ENCODE measurements around the gene MLANA. TPM values are rescaled to one million over a fixed set of nuclear protein-coding genes. Genes with fewer than 3 reads are reported as not detected.

Gene MLANA
- total and polyA plus RNA-seq, 3 experiments from 2014 or later: not detected

DNA sequence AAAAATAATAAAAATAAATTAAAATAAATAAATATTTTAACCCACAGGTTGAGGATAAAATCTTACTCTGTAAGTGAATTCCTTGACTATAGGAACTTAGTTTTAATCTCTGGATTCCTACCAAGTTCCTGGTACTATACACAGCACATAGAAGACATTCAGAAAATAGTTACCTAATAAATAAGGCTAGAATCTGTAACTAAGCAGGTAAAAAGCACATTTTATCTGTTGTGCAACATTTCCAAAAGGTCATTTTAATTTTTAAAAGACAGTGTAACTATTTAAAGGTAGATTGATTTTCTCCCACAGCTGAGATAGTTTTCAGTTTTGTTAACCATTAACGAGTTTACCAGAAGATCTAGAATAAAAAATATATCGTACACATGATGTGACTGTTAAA is 47.8 kb downstream of the MLANA start:
- H3K9me3 ChIP-seq (ENCODE audit: low read length): no peaks in the 10 kb centered on the region
- no peaks in the 10 kb centered on the region for H3K27me3 ChIP-seq (ENCODE audit: insufficient read depth, low read length, poor library complexity, severe bottlenecking)
- H3K4me1 Mint-ChIP-seq: no peaks in the 10 kb centered on the region
- no peak overlapping the region for H3K4me3 Mint-ChIP-seq
- H3K4me1 ChIP-seq (ENCODE audit: insufficient read depth, low read length): no peaks in the 10 kb centered on the region
- H3K36me3 Mint-ChIP-seq: peaks cover 0 to 13% (median 2%) of the 10 kb centered on the region in 3 donors
- no peaks in the 10 kb centered on the region for H3K27me3 Mint-ChIP-seq
- DNase-seq: no peak
- H3K27ac ChIP-seq (ENCODE audit: low read depth, low read length): no peak overlapping the region
- H3K27ac Mint-ChIP-seq: no peak overlapping the region
- H3K36me3 ChIP-seq (ENCODE audit: insufficient read depth, low read length): no peaks in the 10 kb centered on the region
- POLR2A ChIA-PET: no interaction called here
- H3K9me3 Mint-ChIP-seq: no peaks in the 10 kb centered on the region
- CTCF ChIA-PET: interaction anchor here (2.0 kb wide), 1 partner anchor 106 kb away, joined by 4 read pairs; the partner anchor contains the start of gene ERMP1
- no peak overlapping the region for H3K4me3 ChIP-seq (ENCODE audit: low read length)

DNA sequence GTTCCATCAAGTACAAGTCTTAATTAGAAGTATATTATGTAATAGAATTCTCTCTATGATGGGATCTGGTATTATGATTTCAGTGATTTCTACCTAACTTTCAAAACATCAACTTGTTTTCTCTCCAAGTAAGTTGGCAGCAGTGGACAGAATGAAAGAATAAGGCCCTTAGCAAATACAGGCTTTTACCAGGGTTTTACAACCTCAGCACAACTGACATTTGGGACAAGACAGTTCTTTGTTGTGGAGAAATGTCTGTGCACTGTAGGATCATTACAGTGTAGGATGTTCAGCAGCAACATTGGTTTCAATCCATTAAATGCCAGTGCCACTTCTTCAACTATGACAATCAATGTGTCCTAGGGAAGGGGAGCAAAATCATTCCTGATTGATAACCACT is 48.8 kb downstream of the MLANA start:
- no peaks in the 10 kb centered on the region for H3K4me1 ChIP-seq (ENCODE audit: insufficient read depth, low read length)
- H3K4me3 ChIP-seq (ENCODE audit: low read length): no peak overlapping the region
- H3K9me3 Mint-ChIP-seq: no peaks in the 10 kb centered on the region
- no peak overlapping the region for H3K4me3 Mint-ChIP-seq
- ChIA-PET CTCF (no interaction called here), POLR2A (no interaction called here)
- H3K27ac ChIP-seq (ENCODE audit: low read depth, low read length): no peak overlapping the region
- H3K27me3 Mint-ChIP-seq: no peaks in the 10 kb centered on the region
- H3K27ac Mint-ChIP-seq: no peak overlapping the region
- H3K36me3 Mint-ChIP-seq: peaks cover 0 to 10% (median 0%) of the 10 kb centered on the region in 3 donors
- H3K36me3 ChIP-seq (ENCODE audit: insufficient read depth, low read length): no peaks in the 10 kb centered on the region
- no peak for DNase-seq
- H3K9me3 ChIP-seq (ENCODE audit: low read length): no peaks in the 10 kb centered on the region
- no peaks in the 10 kb centered on the region for H3K27me3 ChIP-seq (ENCODE audit: insufficient read depth, low read length, poor library complexity, severe bottlenecking)
- H3K4me1 Mint-ChIP-seq: no peaks in the 10 kb centered on the region

DNA sequence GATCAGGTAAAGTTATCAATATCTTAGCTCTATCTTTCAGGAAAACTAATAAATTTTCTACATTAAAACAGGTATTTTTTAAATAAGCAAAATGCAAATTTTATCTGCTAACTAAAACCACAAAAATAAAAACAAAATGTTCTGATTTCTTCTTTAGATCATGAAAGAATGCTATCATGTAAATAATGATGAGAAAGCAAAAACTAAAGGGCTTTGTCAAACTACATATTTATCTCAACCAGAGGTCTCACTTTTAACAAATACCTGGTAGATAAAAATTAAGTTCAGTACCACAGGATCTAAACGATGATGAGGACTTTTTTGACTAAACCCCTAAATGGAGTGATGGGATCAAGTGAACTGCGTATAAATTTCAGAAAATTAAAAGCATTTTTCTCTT is 50.5 kb downstream of the MLANA start:
- H3K27ac Mint-ChIP-seq: no peak overlapping the region

DNA sequence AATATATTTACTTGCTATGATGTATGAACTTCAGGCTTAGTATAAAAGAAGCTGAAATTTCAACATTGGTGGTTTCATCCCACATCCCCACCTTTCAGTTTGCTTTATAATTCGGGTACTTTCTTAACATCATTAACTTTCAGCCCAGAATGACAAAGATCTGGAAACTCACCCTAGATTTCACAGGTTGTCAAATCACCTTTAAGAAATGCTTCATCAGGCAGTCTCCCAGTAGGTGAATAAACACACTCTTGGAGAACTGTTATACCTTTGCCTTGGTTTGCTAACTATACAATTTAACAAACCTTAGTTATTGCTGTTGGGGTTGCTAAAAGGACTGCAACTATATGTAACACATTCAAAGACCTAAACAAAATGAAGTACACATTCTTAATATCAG is 54.4 kb downstream of the MLANA start:
- no peaks in the 10 kb centered on the region for H3K27me3 Mint-ChIP-seq
- POLR2A ChIA-PET: no interaction called here
- H3K4me3 ChIP-seq (ENCODE audit: low read length): no peak overlapping the region

More for the DNA sequence above, 50.5 kb downstream of the MLANA start:
- ChIA-PET CTCF (no interaction called here), POLR2A (no interaction called here)
- no peaks in the 10 kb centered on the region for H3K9me3 Mint-ChIP-seq
- H3K27ac ChIP-seq (ENCODE audit: low read depth, low read length): no peak overlapping the region
- H3K27me3 Mint-ChIP-seq: no peaks in the 10 kb centered on the region
- DNase-seq: no peak
- H3K9me3 ChIP-seq (ENCODE audit: low read length): no peaks in the 10 kb centered on the region
- H3K27me3 ChIP-seq (ENCODE audit: insufficient read depth, low read length, poor library complexity, severe bottlenecking): no peaks in the 10 kb centered on the region
- peaks cover 0 to 4% (median 0%) of the 10 kb centered on the region in 3 donors for H3K4me1 Mint-ChIP-seq
- H3K36me3 Mint-ChIP-seq: peaks cover 0 to 9% (median 0%) of the 10 kb centered on the region in 3 donors
- H3K4me1 ChIP-seq (ENCODE audit: insufficient read depth, low read length): no peaks in the 10 kb centered on the region
- H3K36me3 ChIP-seq (ENCODE audit: insufficient read depth, low read length): no peaks in the 10 kb centered on the region
- H3K4me3 Mint-ChIP-seq: no peak overlapping the region
- H3K4me3 ChIP-seq (ENCODE audit: low read length): no peak overlapping the region

DNA sequence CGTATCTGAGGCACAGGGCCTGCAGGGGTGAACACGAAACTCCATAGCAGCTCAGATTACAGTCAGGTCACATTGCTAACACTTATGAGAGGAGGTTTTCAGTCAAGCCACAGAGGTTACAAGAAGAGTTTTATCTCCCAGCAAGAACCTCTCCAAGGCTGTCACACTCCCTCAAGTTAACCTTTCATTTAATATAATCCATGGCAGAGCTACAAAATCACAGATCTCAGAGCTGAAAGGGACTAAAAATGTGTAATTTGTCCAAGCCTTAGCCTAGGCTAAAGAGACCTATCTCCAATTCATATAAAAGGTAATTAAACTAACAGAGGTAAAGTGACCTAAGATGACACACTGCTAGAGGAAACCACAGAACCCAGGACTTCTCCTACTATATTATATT is 57.2 kb downstream of the MLANA start:
- Mint-ChIP-seq H3K36me3 (no peaks in the 10 kb centered on the region), H3K27ac (peak overlapping the region in 7 of 8 donors; percentile 4 to 65 (median 49)), H3K4me1 (peaks cover 22 to 32% (median 27%) of the 10 kb centered on the region in 3 donors), H3K27me3 (no peaks in the 10 kb centered on the region), H3K4me3 (peak overlapping the region in 5 of 7 donors; percentile 3 to 73 (median 43)), H3K9me3 (no peaks in the 10 kb centered on the region)
- POLR2A ChIA-PET: no interaction called here
- H3K4me1 ChIP-seq (ENCODE audit: insufficient read depth, low read length): peaks cover 9% of the 10 kb centered on the region
- no peaks in the 10 kb centered on the region for H3K27me3 ChIP-seq (ENCODE audit: insufficient read depth, low read length, poor library complexity, severe bottlenecking)
- H3K4me3 ChIP-seq (ENCODE audit: low read length): no peak overlapping the region
- DNase-seq: no peak
- CTCF ChIA-PET: no interaction called here
- H3K27ac ChIP-seq (ENCODE audit: low read depth, low read length): no peak overlapping the region
- H3K9me3 ChIP-seq (ENCODE audit: low read length): no peaks in the 10 kb centered on the region
- no peaks in the 10 kb centered on the region for H3K36me3 ChIP-seq (ENCODE audit: insufficient read depth, low read length)

More for the DNA sequence above, 54.4 kb downstream of the MLANA start:
- Mint-ChIP-seq H3K27ac (no peak overlapping the region), H3K9me3 (no peaks in the 10 kb centered on the region), H3K36me3 (peaks cover 0 to 1% (median 0%) of the 10 kb centered on the region in 3 donors), H3K4me1 (peaks cover 21 to 27% (median 26%) of the 10 kb centered on the region in 3 donors), H3K4me3 (no peak overlapping the region)
- Histone ChIP-seq H3K27ac (ENCODE audit: low read depth, low read length) (no peak overlapping the region), H3K9me3 (ENCODE audit: low read length) (no peaks in the 10 kb centered on the region), H3K36me3 (ENCODE audit: insufficient read depth, low read length) (no peaks in the 10 kb centered on the region), H3K4me1 (ENCODE audit: insufficient read depth, low read length) (peaks cover 9% of the 10 kb centered on the region), H3K27me3 (ENCODE audit: insufficient read depth, low read length, poor library complexity, severe bottlenecking) (no peaks in the 10 kb centered on the region)
- CTCF ChIA-PET: interaction anchor here (2.7 kb wide), 1 partner anchor 112 kb away, joined by 6 read pairs; the partner anchor contains the start of gene ERMP1
- DNase-seq: no peak

DNA sequence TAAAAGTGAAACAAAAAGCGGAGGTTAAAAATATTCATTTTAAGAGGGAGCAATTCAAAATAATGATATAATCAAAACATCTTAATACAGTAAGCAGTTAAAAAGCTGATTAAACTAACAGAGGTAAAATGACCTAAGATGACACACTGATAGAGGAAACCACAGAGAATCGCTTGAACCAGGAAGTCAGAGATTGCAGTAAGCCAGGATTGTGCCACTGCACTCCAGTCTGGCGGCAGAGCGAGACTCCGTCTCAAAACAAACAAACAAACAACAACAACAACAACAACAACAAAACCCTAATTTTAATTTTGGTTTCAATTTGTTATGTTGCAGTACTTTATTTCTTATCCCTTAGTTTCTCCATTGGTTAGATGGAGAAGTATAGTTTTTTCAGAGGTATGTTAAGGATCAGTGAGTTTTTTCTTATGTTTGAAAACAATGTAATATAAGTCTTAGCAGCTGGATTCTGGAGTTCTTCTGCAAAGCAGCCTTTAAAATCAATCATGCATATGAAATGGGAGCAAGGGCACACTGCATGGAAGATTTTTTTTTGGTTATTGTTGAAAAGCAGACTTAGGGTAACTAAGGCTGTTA is 58.5 kb downstream of the MLANA start:
- H3K27ac ChIP-seq (ENCODE audit: low read depth, low read length): no peak overlapping the region
- Mint-ChIP-seq H3K36me3 (peaks cover 0 to 5% (median 1%) of the 10 kb centered on the region in 3 donors), H3K27ac (peak overlapping the region; percentile 56 to 89 (median 74)), H3K4me1 (peaks cover 24 to 32% (median 27%) of the 10 kb centered on the region in 3 donors), H3K9me3 (no peaks in the 10 kb centered on the region), H3K27me3 (no peaks in the 10 kb centered on the region), H3K4me3 (peak overlapping the region; percentile 17 to 84 (median 74))
- H3K27me3 ChIP-seq (ENCODE audit: insufficient read depth, low read length, poor library complexity, severe bottlenecking): no peaks in the 10 kb centered on the region
- no peaks in the 10 kb centered on the region for H3K9me3 ChIP-seq (ENCODE audit: low read length)
- CTCF ChIA-PET: no interaction called here
- peaks cover 9% of the 10 kb centered on the region for H3K4me1 ChIP-seq (ENCODE audit: insufficient read depth, low read length)
- DNase-seq: peak in 4 of 5 donors; percentile 2 to 53 (median 20)
- no peaks in the 10 kb centered on the region for H3K36me3 ChIP-seq (ENCODE audit: insufficient read depth, low read length)
- POLR2A ChIA-PET: no interaction called here
- H3K4me3 ChIP-seq (ENCODE audit: low read length): peak overlapping the region; percentile 16

DNA sequence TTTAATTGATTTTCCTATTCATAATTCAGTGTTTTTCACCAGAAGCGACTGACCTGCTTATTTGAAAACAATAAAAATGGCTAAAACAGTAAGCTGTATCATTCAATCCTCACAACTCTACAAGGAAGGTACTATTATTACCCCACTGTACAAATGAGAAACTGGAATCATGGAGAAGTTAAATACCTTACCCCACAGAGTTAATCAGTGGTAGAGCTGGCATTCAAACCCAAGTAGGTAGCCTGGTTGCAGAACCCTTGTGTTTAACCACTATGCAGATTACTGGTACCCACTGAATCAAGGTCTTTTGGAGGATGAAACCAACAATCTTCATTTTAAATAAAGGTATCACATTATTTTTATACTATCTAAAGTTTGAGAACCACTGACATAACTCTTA is 59.6 kb downstream of the MLANA start:
- DNase-seq: no peak
- Mint-ChIP-seq H3K27ac (peak overlapping the region in 2 of 8 donors; percentile 1 to 46), H3K36me3 (peaks cover 0 to 7% (median 1%) of the 10 kb centered on the region in 3 donors), H3K27me3 (no peaks in the 10 kb centered on the region), H3K4me3 (no peak overlapping the region), H3K4me1 (peaks cover 25 to 30% (median 27%) of the 10 kb centered on the region in 3 donors), H3K9me3 (no peaks in the 10 kb centered on the region)
- Histone ChIP-seq H3K27me3 (ENCODE audit: insufficient read depth, low read length, poor library complexity, severe bottlenecking) (no peaks in the 10 kb centered on the region), H3K36me3 (ENCODE audit: insufficient read depth, low read length) (no peaks in the 10 kb centered on the region), H3K4me3 (ENCODE audit: low read length) (no peak overlapping the region), H3K9me3 (ENCODE audit: low read length) (no peaks in the 10 kb centered on the region), H3K4me1 (ENCODE audit: insufficient read depth, low read length) (peaks cover 9% of the 10 kb centered on the region), H3K27ac (ENCODE audit: low read depth, low read length) (no peak overlapping the region)
- ChIA-PET CTCF (no interaction called here), POLR2A (no interaction called here)

DNA sequence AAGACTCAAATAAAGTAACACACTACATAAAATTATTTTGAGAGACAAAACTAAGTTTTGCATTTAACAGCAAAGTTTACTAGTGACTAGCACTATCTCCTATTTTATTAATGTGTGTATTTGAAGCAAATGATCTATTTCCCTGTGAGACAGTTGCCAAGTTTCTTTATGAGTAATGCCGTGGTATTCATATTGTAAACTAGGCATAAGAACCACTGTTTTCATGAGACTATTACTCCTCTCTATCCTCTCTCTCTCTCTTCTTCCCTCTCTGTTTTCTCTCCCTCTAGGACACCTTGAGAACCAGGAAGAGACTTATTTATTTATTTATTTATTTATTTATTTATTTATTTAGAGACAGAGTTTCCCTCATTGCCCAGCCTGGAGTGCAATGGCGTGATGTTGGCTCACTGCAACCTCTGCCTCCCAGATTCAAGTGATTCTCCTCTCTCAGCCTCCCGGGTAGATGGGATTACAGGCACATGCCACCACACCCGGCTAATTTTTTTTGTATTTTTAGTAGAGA is 61.1 kb downstream of the MLANA start:
- ChIA-PET CTCF (no interaction called here), POLR2A (no interaction called here)
- Mint-ChIP-seq H3K9me3 (no peaks in the 10 kb centered on the region), H3K4me1 (peaks cover 22 to 31% (median 30%) of the 10 kb centered on the region in 3 donors), H3K36me3 (peaks cover 0 to 9% (median 4%) of the 10 kb centered on the region in 3 donors), H3K27me3 (no peaks in the 10 kb centered on the region), H3K4me3 (no peak overlapping the region), H3K27ac (peak overlapping the region in 1 of 8 donors; percentile 7)
- Histone ChIP-seq H3K4me1 (ENCODE audit: insufficient read depth, low read length) (peaks cover 9% of the 10 kb centered on the region), H3K27me3 (ENCODE audit: insufficient read depth, low read length, poor library complexity, severe bottlenecking) (no peaks in the 10 kb centered on the region), H3K36me3 (ENCODE audit: insufficient read depth, low read length) (no peaks in the 10 kb centered on the region), H3K4me3 (ENCODE audit: low read length) (no peak overlapping the region), H3K9me3 (ENCODE audit: low read length) (no peaks in the 10 kb centered on the region), H3K27ac (ENCODE audit: low read depth, low read length) (no peak overlapping the region)
- no peak for DNase-seq
